Right lobe of liver (tissue), 6 donors: ENCODE data around the gene OPCML. TPM values are rescaled to one million over a fixed set of nuclear protein-coding genes. Genes with fewer than 3 reads are reported as not detected.
A peak's percentile ranks its signal among the peaks of the same experiment; 100 is the strongest.

ENCODE experiments used
- ATAC-seq, 4 donors: fragments of 200-7000 bp; cut with Tn5 transposase; one replicate each; pipeline ENCODE4 v1.9.1; 2020; ENCODE audit warnings: mild to moderate bottlenecking in 4 of 4, moderate library complexity in 4 of 4
- DNase-seq, 3 donors: peaks; one replicate each; pipeline ENCODE4 v3.0.0-alpha.2; 2020
- H3K27ac ChIP-seq, 3 donors: fragments of 200-600 bp; one replicate each; pipeline ENCODE4 v1.8.0; 2022
- H3K27me3 ChIP-seq, 2 donors: fragments of 200-600 bp; one replicate each; pipeline ENCODE4 v1.8.0; 2022
- H3K36me3 ChIP-seq, 4 donors: fragments of 200-600 bp; sonication (generic) in 1 of 4; one replicate each; pipeline versions ENCODE4 v1.5.1 to v1.8.0; 2017 to 2022; ENCODE audit warnings: control low read depth in 1 of 4
- H3K4me1 ChIP-seq, 4 donors: fragments of 200-600 bp; sonication (generic) in 1 of 4; one replicate each; pipeline versions ENCODE4 v1.5.1 to v1.8.0; 2017 to 2022; ENCODE audit warnings: control low read depth in 1 of 4
- H3K4me3 ChIP-seq, 3 donors: fragments of 200-600 bp; one replicate each; pipeline ENCODE4 v1.8.0; 2022
- H3K9me3 ChIP-seq, 4 donors: fragments of 200-600 bp; sonication (generic) in 1 of 4; one replicate each; pipeline versions ENCODE4 v1.5.1 to v1.8.0; 2017 to 2022; ENCODE audit warnings: control low read depth in 1 of 4
- POLR2A ChIP-seq: fragments of 450-650 bp; IDR thresholded peaks from one replicate; pipeline ENCODE4 v1.6.1; 2017; ENCODE audit warnings: antibody characterized with exemption, mild to moderate bottlenecking
- WGBS: methylation state at CpG from one replicate; pipeline ENCODE4 v1.1.6; 2018; ENCODE audit warnings: low coverage, low lambda C conversion rate; ENCODE audit not compliant: insufficient coverage; ENCODE audit errors: missing lambda C conversion rate; 5-methylcytosine and 5-hydroxymethylcytosine counted together
- intact Hi-C, 2 donors: fragments of 100-400 bp; cut with DNase I; formaldehyde crosslinking; loops; one replicate each; pipeline versions ENCODE4 v1.11.2 to v1.14.1; 2022
- total RNA-seq, 6 experiments: library from RNA; depleted of rRNA in 2 of 6; stranded (reverse); fragments of >200 nt in 2 of 6; fragmentation: NEBNext Ultra II Directional in 3 of 6; extraction: Animal tissue kit (Norgen Biotek cat#: 25700) in 3 of 6; gene quantifications; one replicate each; pipeline versions ENCODE4 v1.1.0 to v1.2.4, GENCODE V29; 2016 to 2023
- TF ChIP-seq, protein P1 (sequence below), 4 donors: fragments of 200-600 bp in 3 of 4; fragments of 450-650 bp in 1 of 4; IDR thresholded peaks; one replicate each; pipeline versions ENCODE4 v1.5.1 to v1.8.0; 2016 to 2022; ENCODE audit warnings: antibody characterized with exemption in 4 of 4, mild to moderate bottlenecking in 2 of 4
- donor health status: DM: no; HTN: yes; CAD: no.
- donor health status: DM: no; HTN: no; CAD: no.
- donor health status: DM: no; HTN: no; CAD: no.
- donor health status: DM: no; HTN: yes; CAD: no.
- donor health status: DM: no; HTN: yes; CAD: no.

OPCML gene
- total RNA-seq, 6 experiments from 2014 or later, result 0.11 TPM; not detected in 5

DNA sequence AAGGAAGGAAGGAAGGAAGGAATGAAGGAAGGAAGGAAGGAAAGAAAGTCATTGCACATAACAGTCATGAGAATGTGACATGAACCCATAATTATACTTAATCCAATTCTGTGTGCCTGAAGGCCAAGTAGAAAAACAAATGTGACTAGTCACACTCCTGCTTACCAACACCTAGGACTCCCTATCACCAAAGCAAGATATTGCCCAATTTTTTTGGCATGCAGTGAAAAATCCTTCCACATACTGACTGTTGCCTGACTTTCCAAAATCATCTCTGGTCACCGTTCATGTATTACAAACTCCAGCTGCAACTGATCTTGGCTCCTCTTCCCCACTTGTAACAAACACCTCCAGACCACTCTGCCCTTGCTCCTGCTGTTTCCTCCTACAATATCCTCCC, 516.8 kb downstream of the OPCML start:
- DNase-seq (no peak), ATAC-seq (peak in 2 of 4 donors; percentile 25 to 34)
- 13% methylated on average over 1 of the region's 1 CpG for WGBS
- no peak for TF ChIP-seq POLR2A
- Histone ChIP-seq H3K27ac (no peak overlapping the region), H3K9me3 (no peaks in the 10 kb centered on the region), H3K4me1 (peaks cover 0 to 15% (median 4%) of the 10 kb centered on the region in 4 donors), H3K36me3 (no peaks in the 10 kb centered on the region), H3K27me3 (no peaks in the 10 kb centered on the region), H3K4me3 (no peak overlapping the region)
- intact Hi-C loops, result no loop called here

DNA sequence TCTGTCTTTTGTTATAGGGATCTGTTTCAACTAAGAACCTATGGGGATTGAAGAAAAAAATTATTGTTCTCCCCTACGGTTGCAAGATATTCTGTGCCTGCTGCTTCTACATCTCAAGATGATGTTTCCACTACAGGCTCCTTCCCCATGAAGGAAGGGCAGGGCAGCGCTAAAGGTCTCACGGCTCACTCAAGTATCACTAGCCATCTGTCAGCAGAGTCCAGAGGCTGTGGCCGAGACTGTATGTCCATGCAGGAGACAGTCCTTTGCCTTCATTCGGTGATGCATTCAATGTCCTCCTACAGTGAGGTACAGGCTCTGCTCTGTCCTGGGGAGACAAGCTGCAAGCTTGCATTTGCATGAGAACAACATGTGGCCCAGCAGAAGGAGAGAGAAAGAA, 518.0 kb downstream of the OPCML start:
- H3K4me3 ChIP-seq, result no peak overlapping the region
- no peaks in the 10 kb centered on the region for H3K27me3 ChIP-seq
- no peak for ATAC-seq
- no peak overlapping the region for H3K27ac ChIP-seq
- no peaks in the 10 kb centered on the region for H3K36me3 ChIP-seq
- DNase-seq, result no peak
- intact Hi-C loops, result no loop called here
- WGBS, result 83% methylated on average over 5 of the region's 5 CpGs
- H3K4me1 ChIP-seq, result peaks cover 0 to 15% (median 4%) of the 10 kb centered on the region in 4 donors
- TF ChIP-seq, protein P1, sequence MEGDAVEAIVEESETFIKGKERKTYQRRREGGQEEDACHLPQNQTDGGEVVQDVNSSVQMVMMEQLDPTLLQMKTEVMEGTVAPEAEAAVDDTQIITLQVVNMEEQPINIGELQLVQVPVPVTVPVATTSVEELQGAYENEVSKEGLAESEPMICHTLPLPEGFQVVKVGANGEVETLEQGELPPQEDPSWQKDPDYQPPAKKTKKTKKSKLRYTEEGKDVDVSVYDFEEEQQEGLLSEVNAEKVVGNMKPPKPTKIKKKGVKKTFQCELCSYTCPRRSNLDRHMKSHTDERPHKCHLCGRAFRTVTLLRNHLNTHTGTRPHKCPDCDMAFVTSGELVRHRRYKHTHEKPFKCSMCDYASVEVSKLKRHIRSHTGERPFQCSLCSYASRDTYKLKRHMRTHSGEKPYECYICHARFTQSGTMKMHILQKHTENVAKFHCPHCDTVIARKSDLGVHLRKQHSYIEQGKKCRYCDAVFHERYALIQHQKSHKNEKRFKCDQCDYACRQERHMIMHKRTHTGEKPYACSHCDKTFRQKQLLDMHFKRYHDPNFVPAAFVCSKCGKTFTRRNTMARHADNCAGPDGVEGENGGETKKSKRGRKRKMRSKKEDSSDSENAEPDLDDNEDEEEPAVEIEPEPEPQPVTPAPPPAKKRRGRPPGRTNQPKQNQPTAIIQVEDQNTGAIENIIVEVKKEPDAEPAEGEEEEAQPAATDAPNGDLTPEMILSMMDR (IDR thresholded peaks at IDR 0.05), result no peak
- H3K9me3 ChIP-seq, result no peaks in the 10 kb centered on the region

DNA sequence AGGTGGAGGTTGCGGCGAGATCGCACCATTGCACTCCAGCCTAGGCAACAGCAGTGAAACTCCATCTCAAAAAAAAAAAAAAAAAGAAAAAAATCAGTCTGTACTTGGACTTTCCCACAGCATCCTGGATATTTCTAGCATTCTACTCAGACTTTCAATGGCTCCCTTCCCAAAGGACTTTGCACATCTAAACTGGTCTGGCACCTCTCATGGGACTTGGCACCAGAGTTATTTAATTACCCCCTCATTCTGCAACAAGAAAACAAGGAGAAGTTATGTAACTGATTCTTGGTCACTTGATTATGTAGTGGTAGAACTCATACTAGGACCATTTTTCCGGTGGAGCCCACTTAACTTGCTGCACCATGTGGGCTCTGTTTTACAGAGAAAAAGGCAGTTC, 519.5 kb downstream of the OPCML start:
- no peaks in the 10 kb centered on the region for H3K27me3 ChIP-seq
- intact Hi-C loops, result no loop called here
- DNase-seq (peak in 1 of 3 donors; percentile 70), ATAC-seq (peak; percentile 74 to 86 (median 80))
- peak overlapping the region in 1 of 3 donors; percentile 6 for H3K27ac ChIP-seq
- peaks cover 0 to 15% (median 4%) of the 10 kb centered on the region in 4 donors for H3K4me1 ChIP-seq
- no peak for TF ChIP-seq POLR2A
- TF ChIP-seq, protein P1 (IDR thresholded peaks at IDR 0.05), result no peak
- H3K36me3 ChIP-seq, result no peaks in the 10 kb centered on the region
- no peaks in the 10 kb centered on the region for H3K9me3 ChIP-seq
- no peak overlapping the region for H3K4me3 ChIP-seq
- WGBS, result 53% methylated on average over 4 of the region's 4 CpGs

DNA sequence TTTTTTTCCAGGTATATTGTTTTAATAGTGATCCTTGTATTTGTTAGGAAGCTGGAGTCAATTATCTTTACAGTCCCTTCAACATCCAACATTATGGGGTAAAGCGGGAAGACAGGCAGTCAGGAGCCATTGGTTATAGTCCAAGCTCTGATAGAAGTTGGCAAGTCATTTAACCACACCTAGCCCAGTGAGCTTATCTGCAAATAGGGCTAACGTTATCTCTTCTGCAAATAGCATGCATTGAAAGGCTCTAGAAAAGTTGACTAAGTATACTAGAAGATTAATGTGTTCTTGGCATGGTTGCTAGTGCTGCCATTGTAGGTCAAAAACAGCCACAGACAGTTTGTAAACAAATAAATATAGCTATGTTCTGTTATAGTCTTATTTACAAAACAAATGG, 520.7 kb downstream of the OPCML start:
- Histone ChIP-seq H3K27ac (no peak overlapping the region), H3K9me3 (no peaks in the 10 kb centered on the region), H3K4me1 (peaks cover 0 to 15% (median 4%) of the 10 kb centered on the region in 4 donors), H3K27me3 (no peaks in the 10 kb centered on the region), H3K4me3 (no peak overlapping the region), H3K36me3 (no peaks in the 10 kb centered on the region)
- TF ChIP-seq, protein P1 (IDR thresholded peaks at IDR 0.05), result no peak
- TF ChIP-seq POLR2A, result no peak
- ATAC-seq (peak; percentile 75 to 87 (median 80)), DNase-seq (no peak)
- intact Hi-C loops, result no loop called here
- WGBS, result 29% methylated on average over 2 of the region's 2 CpGs

DNA sequence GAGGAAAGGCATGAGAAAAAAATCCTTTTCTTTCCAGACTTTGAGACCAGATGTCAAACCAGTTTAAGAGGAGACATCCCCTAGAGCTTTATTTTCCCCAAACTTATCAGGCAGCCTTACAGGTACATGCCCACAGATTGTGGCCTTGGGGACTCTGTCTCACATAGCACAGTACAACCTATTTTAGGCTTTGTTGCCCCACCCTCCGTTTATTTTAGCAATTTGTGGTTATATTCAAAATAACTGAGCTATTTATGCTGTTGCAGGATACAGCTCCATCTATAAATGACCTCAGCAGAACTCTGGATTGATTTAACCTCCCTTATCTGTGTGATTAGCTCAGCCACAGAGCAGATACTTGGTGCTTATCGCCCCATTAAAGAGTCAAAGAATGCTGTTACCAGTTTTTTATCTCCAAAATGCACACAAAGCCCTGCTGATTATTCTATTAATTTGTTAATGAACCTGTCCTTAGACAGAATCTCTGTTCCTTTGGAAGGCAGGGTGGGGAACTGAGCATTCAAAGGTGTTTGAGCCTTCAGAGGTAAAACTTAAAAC, 525.2 kb downstream of the OPCML start:
- Histone ChIP-seq H3K36me3 (no peaks in the 10 kb centered on the region), H3K27me3 (no peaks in the 10 kb centered on the region), H3K27ac (no peak overlapping the region), H3K4me1 (peaks cover 0 to 5% (median 2%) of the 10 kb centered on the region in 4 donors), H3K4me3 (no peak overlapping the region), H3K9me3 (peaks cover 0 to 2% (median 0%) of the 10 kb centered on the region in 4 donors)
- TF ChIP-seq, protein P1 (IDR thresholded peaks at IDR 0.05), result no peak
- no peak for TF ChIP-seq POLR2A
- WGBS, result 29% methylated on average over 2 of the region's 2 CpGs
- DNase-seq (no peak), ATAC-seq (no peak)
- intact Hi-C loops, result no loop called here
